Stimulated activated naive B cell treated with anti-CD40 and anti-IgM and Interleukin-4, amounts not matched to agents 10 μg/mL and 1 μg/mL and 100 μg/mL, for 72 hours (primary cell): ENCODE measurements around the gene HMGXB3.

ENCODE experiments used
- ATAC-seq, 2 donors: fragments of 150-1000 bp; cut with Tn5 transposase; replicated peaks; 2 replicates each; pipeline ENCODE4 v1.10.0; 2021; ENCODE audit warnings: moderate library complexity in 1 of 2
- DNase-seq: peaks from one replicate; pipeline ENCODE4 v3.0.0; 2021
- H3K27ac Mint-ChIP-seq: one replicate; pipeline ENCODE4 v1.8.0; 2022; ENCODE audit warnings: mild to moderate bottlenecking, mixed read lengths
- H3K27me3 Mint-ChIP-seq, 2 donors: one replicate each; pipeline ENCODE4 v1.8.0; 2022; ENCODE audit warnings: mixed read lengths in 2 of 2
- H3K36me3 Mint-ChIP-seq, 2 donors: one replicate each; pipeline ENCODE4 v1.8.0; 2022; ENCODE audit warnings: mixed read lengths in 2 of 2, mild to moderate bottlenecking in 1 of 2
- H3K4me1 Mint-ChIP-seq, 2 donors: one replicate each; pipeline ENCODE4 v1.8.0; 2022; ENCODE audit warnings: mixed read lengths in 2 of 2, mild to moderate bottlenecking in 1 of 2
- H3K4me3 Mint-ChIP-seq, 2 donors: one replicate each; pipeline ENCODE4 v1.8.0; 2022; ENCODE audit warnings: mild to moderate bottlenecking in 2 of 2, mixed read lengths in 2 of 2, moderate library complexity in 1 of 2
- H3K9me3 Mint-ChIP-seq, 2 donors: one replicate each; pipeline ENCODE4 v1.8.0; 2022; ENCODE audit warnings: mixed read lengths in 2 of 2, mild to moderate bottlenecking in 1 of 2

HMGXB3 gene

GRCh38 chr5:150068472-150068871, 67.9 kb downstream of the HMGXB3 start:
- Mint-ChIP-seq H3K4me3 (no peak overlapping the region), H3K4me1 (peaks cover 34 to 45% of the 10 kb centered on the region in 2 donors)

GRCh38 chr5:150068961-150069645, 68.6 kb downstream of the HMGXB3 start:
- Mint-ChIP-seq H3K36me3 (no peaks in the 10 kb centered on the region), H3K4me3 (no peak overlapping the region), H3K9me3 (peaks cover 0 to 4% of the 10 kb centered on the region in 2 donors), H3K4me1 (peaks cover 34 to 45% of the 10 kb centered on the region in 2 donors), H3K27me3 (peaks cover 0 to 4% of the 10 kb centered on the region in 2 donors), H3K27ac (no peak overlapping the region)
- ATAC-seq (no peak), DNase-seq (no peak)

More at GRCh38 chr5:150068472-150068871, 67.9 kb downstream of the HMGXB3 start:
- Mint-ChIP-seq H3K36me3 (no peaks in the 10 kb centered on the region), H3K27ac (no peak overlapping the region), H3K9me3 (peaks cover 0 to 4% of the 10 kb centered on the region in 2 donors), H3K27me3 (peaks cover 3 to 6% of the 10 kb centered on the region in 2 donors)
- DNase-seq (no peak), ATAC-seq (no peak)

GRCh38 chr5:150069672-150070627, 69.4 kb downstream of the HMGXB3 start:
- Mint-ChIP-seq H3K4me3 (no peak overlapping the region), H3K27ac (no peak overlapping the region), H3K4me1 (peaks cover 31 to 40% of the 10 kb centered on the region in 2 donors), H3K9me3 (peaks cover 0 to 4% of the 10 kb centered on the region in 2 donors), H3K36me3 (no peaks in the 10 kb centered on the region), H3K27me3 (peaks cover 0 to under 1% of the 10 kb centered on the region in 2 donors)
- DNase-seq (no peak), ATAC-seq (no peak)

GRCh38 chr5:150070821-150071220, 70.3 kb downstream of the HMGXB3 start:
- Mint-ChIP-seq H3K9me3 (peaks cover 0 to 4% of the 10 kb centered on the region in 2 donors), H3K27me3 (no peaks in the 10 kb centered on the region), H3K27ac (no peak overlapping the region), H3K36me3 (no peaks in the 10 kb centered on the region), H3K4me3 (no peak overlapping the region), H3K4me1 (peaks cover 23 to 31% of the 10 kb centered on the region in 2 donors)
- ATAC-seq: no peak
- no peak for DNase-seq

GRCh38 chr5:150073086-150073625, 72.6 kb downstream of the HMGXB3 start:
- no peak for DNase-seq
- Mint-ChIP-seq H3K27me3 (no peaks in the 10 kb centered on the region), H3K36me3 (no peaks in the 10 kb centered on the region), H3K27ac (no peak overlapping the region), H3K4me1 (peaks cover 4 to 7% of the 10 kb centered on the region in 2 donors), H3K9me3 (peaks cover 0 to 4% of the 10 kb centered on the region in 2 donors), H3K4me3 (no peak overlapping the region)
- ATAC-seq: no peak

GRCh38 chr5:150073677-150074076, 73.1 kb downstream of the HMGXB3 start:
- no peaks in the 10 kb centered on the region for H3K27me3 Mint-ChIP-seq
- peaks cover 2 to 4% of the 10 kb centered on the region in 2 donors for H3K4me1 Mint-ChIP-seq
- DNase-seq (no peak), ATAC-seq (no peak)
- peaks cover 0 to 4% of the 10 kb centered on the region in 2 donors for H3K9me3 Mint-ChIP-seq
- no peak overlapping the region for H3K4me3 Mint-ChIP-seq
- no peaks in the 10 kb centered on the region for H3K36me3 Mint-ChIP-seq
- no peak overlapping the region for H3K27ac Mint-ChIP-seq

- no peak for ATAC-seq
- Mint-ChIP-seq H3K36me3 (no peaks in the 10 kb centered on the region), H3K4me1 (peaks cover 10 to 14% of the 10 kb centered on the region in 2 donors), H3K9me3 (peaks cover 0 to 4% of the 10 kb centered on the region in 2 donors), H3K27me3 (no peaks in the 10 kb centered on the region), H3K4me3 (no peak overlapping the region), H3K27ac (no peak overlapping the region)
- DNase-seq: no peak
Measured at GRCh38 chr5:150075233-150075632, 74.7 kb downstream of the HMGXB3 start.

GRCh38 chr5:150075806-150076205, 75.3 kb downstream of the HMGXB3 start:
- no peaks in the 10 kb centered on the region for H3K27me3 Mint-ChIP-seq
- H3K27ac Mint-ChIP-seq: no peak overlapping the region
- H3K4me1 Mint-ChIP-seq: peaks cover 16 to 17% of the 10 kb centered on the region in 2 donors
- no peak overlapping the region for H3K4me3 Mint-ChIP-seq
- H3K9me3 Mint-ChIP-seq: peaks cover 0 to 4% of the 10 kb centered on the region in 2 donors
- ATAC-seq (no peak), DNase-seq (no peak)
- H3K36me3 Mint-ChIP-seq: no peaks in the 10 kb centered on the region

- Mint-ChIP-seq H3K27me3 (no peaks in the 10 kb centered on the region), H3K9me3 (peaks cover 0 to 4% of the 10 kb centered on the region in 2 donors), H3K4me1 (peaks cover 26 to 29% of the 10 kb centered on the region in 2 donors), H3K27ac (no peak overlapping the region), H3K36me3 (no peaks in the 10 kb centered on the region), H3K4me3 (no peak overlapping the region)
- no peak for DNase-seq
- no peak for ATAC-seq
Measured at GRCh38 chr5:150077060-150077459, 76.5 kb downstream of the HMGXB3 start.

GRCh38 chr5:150077996-150078801, 77.7 kb downstream of the HMGXB3 start:
- no peaks in the 10 kb centered on the region for H3K27me3 Mint-ChIP-seq
- no peak for ATAC-seq
- peak overlapping the region; percentile 27 for H3K27ac Mint-ChIP-seq
- no peak overlapping the region for H3K4me3 Mint-ChIP-seq
- H3K36me3 Mint-ChIP-seq: no peaks in the 10 kb centered on the region
- peaks cover 38 to 40% of the 10 kb centered on the region in 2 donors for H3K4me1 Mint-ChIP-seq
- DNase-seq: no peak
- no peaks in the 10 kb centered on the region for H3K9me3 Mint-ChIP-seq

- Mint-ChIP-seq H3K27ac (peak overlapping the region; percentile 22), H3K27me3 (no peaks in the 10 kb centered on the region)
Measured at GRCh38 chr5:150078802-150079689, 78.5 kb downstream of the HMGXB3 start.

GRCh38 chr5:150079909-150080461, 79.4 kb downstream of the HMGXB3 start:
- no peak for ATAC-seq
- H3K4me1 Mint-ChIP-seq: peaks cover 45 to 51% of the 10 kb centered on the region in 2 donors

More at GRCh38 chr5:150078802-150079689, 78.5 kb downstream of the HMGXB3 start:
- Mint-ChIP-seq H3K4me1 (peaks cover 45 to 49% of the 10 kb centered on the region in 2 donors), H3K9me3 (no peaks in the 10 kb centered on the region), H3K36me3 (no peaks in the 10 kb centered on the region), H3K4me3 (no peak overlapping the region)
- ATAC-seq (no peak), DNase-seq (no peak)

More at GRCh38 chr5:150079909-150080461, 79.4 kb downstream of the HMGXB3 start:
- Mint-ChIP-seq H3K27ac (no peak overlapping the region), H3K9me3 (no peaks in the 10 kb centered on the region), H3K36me3 (no peaks in the 10 kb centered on the region), H3K4me3 (no peak overlapping the region), H3K27me3 (no peaks in the 10 kb centered on the region)
- no peak for DNase-seq
